ENCODE data around the gene VNN1. TPM values are rescaled to one million over a fixed set of nuclear protein-coding genes. Genes with fewer than 3 reads are reported as not detected.

The VNN1 gene
- total RNA-seq (under 1 TPM; 0.23 to 0.80 (median 0.69) TPM), polyA plus RNA-seq (0.29 TPM)
- long read RNA-seq, donor 1 = 0 reads
- long read RNA-seq, donor 2, partial matches to known transcripts = 0 of 1 reads
- long read RNA-seq, donor 2, other reads (novel, unspliced or antisense) = 0 of 1 reads
- long read RNA-seq, donor 3 = 0 reads
- long read RNA-seq, donor 4 = 0 reads

- intact Hi-C loops (cut with DNase I) = no loop called here
- no peaks in the 10 kb centered on the region for H3K27me3 ChIP-seq (ENCODE audit: control insufficient read depth, insufficient read depth)
- H3K27ac ChIP-seq (ENCODE audit: low read length) = peak within 1 kb of the TSS; percentile 45
- no peak within 1 kb of the TSS for H3K4me3 ChIP-seq (ENCODE audit: low read length)
- 77% methylated on average over 8 of the region's 8 CpGs for WGBS
- peak; percentile 61 to 68 for ATAC-seq
- DNase-seq = peak in 1 of 3 donors; percentile 24
- no peaks in the 10 kb centered on the region for H3K9me3 ChIP-seq (ENCODE audit: control insufficient read depth, low read length)
- H3K4me1 ChIP-seq (ENCODE audit: control insufficient read depth, insufficient read depth, low read length) = no peaks in the 10 kb centered on the region
These were observed at the start of gene VNN1 for GRCh38 chr6:132713352-132714134. Gene VNN1 (minus strand): TSS chr6:132714055. CDS start chr6:132714035, 20 bp downstream.

GRCh38 chr6:132763269-132763668, 49.4 kb upstream of the VNN1 start:
- H3K4me1 ChIP-seq (ENCODE audit: control insufficient read depth, insufficient read depth, low read length) = peaks cover 2% of the 10 kb centered on the region
- intact Hi-C loops (cut with DNase I) = loop anchor here in 2 of 4 donors (10.0 kb wide), 2 partner anchors 88 to 98 kb away; no protein-coding TSS in a partner anchor
- DNase-seq (no peak), ATAC-seq (peak; percentile 55 to 69)
- H3K4me3 ChIP-seq (ENCODE audit: low read length) = no peak overlapping the region
- no peak overlapping the region for H3K27ac ChIP-seq (ENCODE audit: low read length)
- no peaks in the 10 kb centered on the region for H3K9me3 ChIP-seq (ENCODE audit: control insufficient read depth, low read length)
- no peaks in the 10 kb centered on the region for H3K27me3 ChIP-seq (ENCODE audit: control insufficient read depth, insufficient read depth)
- 62% methylated on average over 2 of the region's 2 CpGs for WGBS

- Histone ChIP-seq H3K27me3 (ENCODE audit: control insufficient read depth, insufficient read depth) (no peaks in the 10 kb centered on the region), H3K9me3 (ENCODE audit: control insufficient read depth, low read length) (no peaks in the 10 kb centered on the region), H3K4me1 (ENCODE audit: control insufficient read depth, insufficient read depth, low read length) (peaks cover 2% of the 10 kb centered on the region), H3K27ac (ENCODE audit: low read length) (no peak overlapping the region), H3K4me3 (ENCODE audit: low read length) (no peak overlapping the region)
- DNase-seq (no peak), ATAC-seq (no peak)
- WGBS = 87% methylated on average over 3 of the region's 3 CpGs
- intact Hi-C loops (cut with DNase I) = loop anchor here in 2 of 4 donors (10.0 kb wide), 2 partner anchors 85 to 95 kb away; no protein-coding TSS in a partner anchor
These were observed 46.4 kb upstream of the VNN1 start for GRCh38 chr6:132760256-132760655.

- WGBS = 94% methylated on average over 2 of the region's 2 CpGs
- no peaks in the 10 kb centered on the region for H3K9me3 ChIP-seq (ENCODE audit: control insufficient read depth, low read length)
- H3K4me3 ChIP-seq (ENCODE audit: low read length) = no peak overlapping the region
- H3K27me3 ChIP-seq (ENCODE audit: control insufficient read depth, insufficient read depth) = no peaks in the 10 kb centered on the region
- H3K4me1 ChIP-seq (ENCODE audit: control insufficient read depth, insufficient read depth, low read length) = no peaks in the 10 kb centered on the region
- intact Hi-C loops (cut with DNase I) = no loop called here
- H3K27ac ChIP-seq (ENCODE audit: low read length) = no peak overlapping the region
- ATAC-seq = no peak
- DNase-seq = no peak
These were observed 44.8 kb upstream of the VNN1 start for GRCh38 chr6:132758689-132759088.

GRCh38 chr6:132752255-132752654, 38.4 kb upstream of the VNN1 start:
- Histone ChIP-seq H3K4me3 (ENCODE audit: low read length) (no peak overlapping the region), H3K9me3 (ENCODE audit: control insufficient read depth, low read length) (no peaks in the 10 kb centered on the region), H3K4me1 (ENCODE audit: control insufficient read depth, insufficient read depth, low read length) (no peaks in the 10 kb centered on the region), H3K27ac (ENCODE audit: low read length) (no peak overlapping the region), H3K27me3 (ENCODE audit: control insufficient read depth, insufficient read depth) (no peaks in the 10 kb centered on the region)
- intact Hi-C loops (cut with DNase I) = no loop called here
- DNase-seq (no peak), ATAC-seq (no peak)
- 61% methylated on average over 1 of the region's 1 CpG for WGBS

- intact Hi-C loops (cut with DNase I) = no loop called here
- H3K4me3 ChIP-seq (ENCODE audit: low read length) = no peak overlapping the region
- no peak overlapping the region for H3K27ac ChIP-seq (ENCODE audit: low read length)
- H3K27me3 ChIP-seq (ENCODE audit: control insufficient read depth, insufficient read depth) = no peaks in the 10 kb centered on the region
- no peak for DNase-seq
- no peaks in the 10 kb centered on the region for H3K4me1 ChIP-seq (ENCODE audit: control insufficient read depth, insufficient read depth, low read length)
- H3K9me3 ChIP-seq (ENCODE audit: control insufficient read depth, low read length) = no peaks in the 10 kb centered on the region
- no peak for ATAC-seq
- 76% methylated on average over 1 of the region's 1 CpG for WGBS
These were observed 38.0 kb upstream of the VNN1 start for GRCh38 chr6:132751828-132752227.

- ATAC-seq = no peak
- intact Hi-C loops (cut with DNase I) = no loop called here
These were observed 37.5 kb upstream of the VNN1 start for GRCh38 chr6:132751306-132751705.

GRCh38 chr6:132750455-132751248, 36.8 kb upstream of the VNN1 start:
- DNase-seq = no peak
- intact Hi-C loops (cut with DNase I) = no loop called here
- WGBS = 77% methylated on average over 8 of the region's 8 CpGs
- H3K27ac ChIP-seq (ENCODE audit: low read length) = no peak overlapping the region
- no peaks in the 10 kb centered on the region for H3K9me3 ChIP-seq (ENCODE audit: control insufficient read depth, low read length)
- no peaks in the 10 kb centered on the region for H3K4me1 ChIP-seq (ENCODE audit: control insufficient read depth, insufficient read depth, low read length)
- no peak for ATAC-seq
- H3K4me3 ChIP-seq (ENCODE audit: low read length) = no peak overlapping the region
- no peaks in the 10 kb centered on the region for H3K27me3 ChIP-seq (ENCODE audit: control insufficient read depth, insufficient read depth)

More at GRCh38 chr6:132751306-132751705, 37.5 kb upstream of the VNN1 start:
- no peak overlapping the region for H3K27ac ChIP-seq (ENCODE audit: low read length)
- H3K4me3 ChIP-seq (ENCODE audit: low read length) = no peak overlapping the region
- no peak for DNase-seq
- no peaks in the 10 kb centered on the region for H3K9me3 ChIP-seq (ENCODE audit: control insufficient read depth, low read length)
- no peaks in the 10 kb centered on the region for H3K4me1 ChIP-seq (ENCODE audit: control insufficient read depth, insufficient read depth, low read length)
- H3K27me3 ChIP-seq (ENCODE audit: control insufficient read depth, insufficient read depth) = no peaks in the 10 kb centered on the region
- 82% methylated on average over 4 of the region's 4 CpGs for WGBS

GRCh38 chr6:132749111-132749510, 35.3 kb upstream of the VNN1 start:
- no peak overlapping the region for H3K4me3 ChIP-seq (ENCODE audit: low read length)
- no peak for DNase-seq
- no peaks in the 10 kb centered on the region for H3K9me3 ChIP-seq (ENCODE audit: control insufficient read depth, low read length)
- WGBS = 60% methylated on average over 4 of the region's 4 CpGs
- no peaks in the 10 kb centered on the region for H3K4me1 ChIP-seq (ENCODE audit: control insufficient read depth, insufficient read depth, low read length)
- H3K27me3 ChIP-seq (ENCODE audit: control insufficient read depth, insufficient read depth) = no peaks in the 10 kb centered on the region
- ATAC-seq = no peak
- intact Hi-C loops (cut with DNase I) = no loop called here
- no peak overlapping the region for H3K27ac ChIP-seq (ENCODE audit: low read length)

- ATAC-seq (no peak), DNase-seq (no peak)
- Histone ChIP-seq H3K27ac (ENCODE audit: low read length) (no peak overlapping the region), H3K27me3 (ENCODE audit: control insufficient read depth, insufficient read depth) (no peaks in the 10 kb centered on the region), H3K9me3 (ENCODE audit: control insufficient read depth, low read length) (no peaks in the 10 kb centered on the region), H3K4me1 (ENCODE audit: control insufficient read depth, insufficient read depth, low read length) (no peaks in the 10 kb centered on the region), H3K4me3 (ENCODE audit: low read length) (no peak overlapping the region)
- 98% methylated on average over 1 of the region's 1 CpG for WGBS
- intact Hi-C loops (cut with DNase I) = no loop called here
These were observed 34.6 kb upstream of the VNN1 start for GRCh38 chr6:132748446-132748845.

GRCh38 chr6:132746048-132746447, 32.2 kb upstream of the VNN1 start:
- Histone ChIP-seq H3K9me3 (ENCODE audit: control insufficient read depth, low read length) (no peaks in the 10 kb centered on the region), H3K27ac (ENCODE audit: low read length) (no peak overlapping the region), H3K27me3 (ENCODE audit: control insufficient read depth, insufficient read depth) (no peaks in the 10 kb centered on the region), H3K4me3 (ENCODE audit: low read length) (no peak overlapping the region), H3K4me1 (ENCODE audit: control insufficient read depth, insufficient read depth, low read length) (no peaks in the 10 kb centered on the region)
- WGBS = 59% methylated on average over 1 of the region's 1 CpG
- intact Hi-C loops (cut with DNase I) = no loop called here
- no peak for ATAC-seq
- no peak for DNase-seq

All from right cardiac atrium (tissue), 5 donors.